HepG2 (cell line): ENCODE results near the gene C1RL. TPM values are rescaled to one million over a fixed set of nuclear protein-coding genes. Genes with fewer than 3 reads are reported as not detected.
A peak's percentile ranks its signal among the peaks of the same experiment; 100 is the strongest.

Experiments
- CHCHD3 ChIP-seq: sonication (generic); formaldehyde crosslinking; IDR thresholded peaks from 2 replicates; pipeline ENCODE4 v1.8.0; 2022; ENCODE audit warnings: mild to moderate bottlenecking, missing genetic modification reagents, moderate library complexity
- FOXA3 ChIP-seq: IDR thresholded peaks from 2 replicates; pipeline ENCODE4 v1.6.1; 2016; ENCODE audit warnings: missing genetic modification reagents, missing compliant biosample characterization
- FOXM1 ChIP-seq: sonication (generic); formaldehyde crosslinking; IDR thresholded peaks from 2 replicates; pipeline ENCODE4 v1.5.0; 2020; ENCODE audit warnings: missing genetic modification reagents
- JARID2 ChIP-seq: sonication (generic); formaldehyde crosslinking; IDR thresholded peaks from 2 replicates; pipeline ENCODE4 v1.8.1; 2023; ENCODE audit warnings: missing genetic modification reagents, inconsistent platforms; ENCODE audit not compliant: insufficient replicate concordance
- MAZ ChIP-seq, 2 experiments: sonication (generic) in 1 of 2; formaldehyde crosslinking in 1 of 2; IDR thresholded peaks; 2 replicates each; pipeline versions ENCODE4 v1.5.0 to v1.6.1; 2012 to 2020; ENCODE audit warnings: low read depth in 2 of 2, mild to moderate bottlenecking in 2 of 2, borderline replicate concordance in 1 of 2, improper control_type of control experiment in 1 of 2, low read length in 1 of 2, missing genetic modification reagents in 1 of 2, moderate library complexity in 1 of 2
- RBFOX2 ChIP-seq: fragments of 200-400 bp; formaldehyde crosslinking; IDR thresholded peaks from 2 replicates; pipeline ENCODE4 v1.6.1; 2017; ENCODE audit warnings: low read depth, mild to moderate bottlenecking, low read length
- SP5 ChIP-seq: IDR thresholded peaks from 2 replicates; pipeline ENCODE4 v1.6.1; 2016; ENCODE audit warnings: low read depth, borderline replicate concordance
- ZBTB34 ChIP-seq: sonication (generic); formaldehyde crosslinking; IDR thresholded peaks from 2 replicates; pipeline ENCODE4 v1.8.0; 2022; ENCODE audit warnings: mild to moderate bottlenecking, missing genetic modification reagents
- ZNF263 ChIP-seq: sonication (generic); formaldehyde crosslinking; IDR thresholded peaks from 2 replicates; pipeline ENCODE4 v1.4.0; 2020; ENCODE audit warnings: missing genetic modification reagents
- ZNF609 ChIP-seq: sonication (generic); formaldehyde crosslinking; IDR thresholded peaks from 2 replicates; pipeline ENCODE4 v1.4.0; 2020; ENCODE audit warnings: mild to moderate bottlenecking, missing genetic modification reagents, borderline replicate concordance
- ZNF644 ChIP-seq: IDR thresholded peaks from 2 replicates; pipeline ENCODE4 v1.6.1; 2016; ENCODE audit warnings: low read depth
- ZNF687 ChIP-seq: sonication (generic); formaldehyde crosslinking; IDR thresholded peaks from 2 replicates; pipeline ENCODE4 v1.5.1; 2020; ENCODE audit warnings: mild to moderate bottlenecking, missing genetic modification reagents, moderate library complexity
- polyA plus RNA-seq, 8 experiments: library from polyadenylated mRNA; depleted of rRNA in 3 of 8; stranded (reverse) in 7 of 8; unstranded in 1 of 8; fragments of >200 nt; fragmentation: Illumina TruSeq in 4 of 8; extraction: Trizol in 4 of 8; gene quantifications; 2 replicates each; pipeline versions ENCODE4 v1.2.1 to v1.2.3, GENCODE V29; 2011 to 2016; ENCODE audit warnings: low read depth in 4 of 8, missing spikeins in 1 of 8, mixed read lengths in 1 of 8; ENCODE audit not compliant: insufficient read depth in 1 of 8
- total RNA-seq, 5 experiments: library from RNA; depleted of rRNA; stranded (reverse); fragments of >200 nt; fragmentation: Illumina TruSeq; extraction: Trizol; gene quantifications; 2 replicates each; pipeline ENCODE4 v1.2.3, GENCODE V29; 2016; ENCODE audit warnings: low read depth in 1 of 5
- TF ChIP-seq, protein P1 (sequence below): sonication (generic); formaldehyde crosslinking; IDR thresholded peaks from 2 replicates; pipeline ENCODE4 v1.4.0; 2020; ENCODE audit warnings: low read depth, missing genetic modification reagents

C1RL gene
- total and polyA plus RNA-seq, 2 of the 13 experiments (the other 11 are each of a cell fraction or from before 2014, with no cell fraction given): 28.9 to 53.1 TPM

GRCh38 chr12:7123806-7124522 is 14.9 kb upstream of the C1RL start (continued):
- TF ChIP-seq SP5 (CRISPR knock-in tag) (peak; percentile 73), JARID2 (CRISPR knock-in tag) (no peak), FOXA3 (CRISPR knock-in tag) (peak; percentile 65; the same call in 1 of the 2 replicates), FOXM1 (CRISPR knock-in tag) (no peak), RBFOX2 (peak; percentile 62; the same call in 1 of the 2 replicates), ZNF609 (CRISPR knock-in tag) (peak; percentile 31; the same call in 1 of the 2 replicates), CHCHD3 (CRISPR knock-in tag) (no peak), MAZ (IDR thresholded peaks at IDR 0.05; ENCODE audit: borderline replicate concordance, low read depth, low read length) (peak; percentile 85), MAZ (CRISPR knock-in tag; IDR thresholded peaks at IDR 0.05; ENCODE audit: low read depth) (0 out of 2 replicates have a peak, but pooled peaks have one; percentile 11), ZNF687 (CRISPR knock-in tag) (peak; percentile 68), ZBTB34 (CRISPR knock-in tag) (no peak), ZNF644 (CRISPR knock-in tag) (peak; percentile 73; the same call in 1 of the 2 replicates), ZNF263 (CRISPR knock-in tag) (peak; percentile 77)
- TF ChIP-seq, protein P1, sequence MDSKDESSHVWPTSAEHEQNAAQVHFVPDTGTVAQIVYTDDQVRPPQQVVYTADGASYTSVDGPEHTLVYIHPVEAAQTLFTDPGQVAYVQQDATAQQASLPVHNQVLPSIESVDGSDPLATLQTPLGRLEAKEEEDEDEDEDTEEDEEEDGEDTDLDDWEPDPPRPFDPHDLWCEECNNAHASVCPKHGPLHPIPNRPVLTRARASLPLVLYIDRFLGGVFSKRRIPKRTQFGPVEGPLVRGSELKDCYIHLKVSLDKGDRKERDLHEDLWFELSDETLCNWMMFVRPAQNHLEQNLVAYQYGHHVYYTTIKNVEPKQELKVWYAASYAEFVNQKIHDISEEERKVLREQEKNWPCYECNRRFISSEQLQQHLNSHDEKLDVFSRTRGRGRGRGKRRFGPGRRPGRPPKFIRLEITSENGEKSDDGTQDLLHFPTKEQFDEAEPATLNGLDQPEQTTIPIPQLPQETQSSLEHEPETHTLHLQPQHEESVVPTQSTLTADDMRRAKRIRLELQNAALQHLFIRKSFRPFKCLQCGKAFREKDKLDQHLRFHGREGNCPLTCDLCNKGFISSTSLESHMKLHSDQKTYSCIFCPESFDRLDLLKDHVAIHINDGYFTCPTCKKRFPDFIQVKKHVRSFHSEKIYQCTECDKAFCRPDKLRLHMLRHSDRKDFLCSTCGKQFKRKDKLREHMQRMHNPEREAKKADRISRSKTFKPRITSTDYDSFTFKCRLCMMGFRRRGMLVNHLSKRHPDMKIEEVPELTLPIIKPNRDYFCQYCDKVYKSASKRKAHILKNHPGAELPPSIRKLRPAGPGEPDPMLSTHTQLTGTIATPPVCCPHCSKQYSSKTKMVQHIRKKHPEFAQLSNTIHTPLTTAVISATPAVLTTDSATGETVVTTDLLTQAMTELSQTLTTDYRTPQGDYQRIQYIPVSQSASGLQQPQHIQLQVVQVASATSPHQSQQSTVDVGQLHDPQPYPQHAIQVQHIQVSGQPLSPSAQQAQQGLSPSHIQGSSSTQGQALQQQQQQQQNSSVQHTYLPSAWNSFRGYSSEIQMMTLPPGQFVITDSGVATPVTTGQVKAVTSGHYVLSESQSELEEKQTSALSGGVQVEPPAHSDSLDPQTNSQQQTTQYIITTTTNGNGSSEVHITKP: 0 out of 2 replicates have a peak, but pooled peaks have one; percentile 49
